H1 (cell line): ENCODE results near the gene UBB. TPM values are rescaled to one million over a fixed set of nuclear protein-coding genes. Genes with fewer than 3 reads are reported as not detected.

ENCODE experiments used
- CBX5 ChIP-seq: fragments of 300-800, 300-1000 bp; sonication (generic); IDR thresholded peaks from 2 replicates; pipeline ENCODE4 v1.7.1; 2016; ENCODE audit warnings: antibody characterized with exemption, low read length, low read depth
- KDM1A ChIP-seq: fragments of 200-600, 300-600 bp; sonication (generic); IDR thresholded peaks from 2 replicates; pipeline ENCODE4 v1.7.1; 2016; ENCODE audit warnings: mild to moderate bottlenecking, low read length, borderline replicate concordance
- RNF2 ChIP-seq: fragments of 200-900, 300-1000 bp; sonication (generic); IDR thresholded peaks from 2 replicates; pipeline ENCODE4 v1.7.1; 2016; ENCODE audit warnings: borderline replicate concordance, low read depth, mild to moderate bottlenecking, antibody characterized with exemption, low read length; ENCODE audit not compliant: poor library complexity, severe bottlenecking; ENCODE audit errors: missing control alignments
- SIRT6 ChIP-seq: IDR thresholded peaks from one replicate; pipeline ENCODE4 v1.7.1; 2012; ENCODE audit warnings: low read length, inconsistent platforms
- polyA plus RNA-seq, 7 experiments: library from polyadenylated mRNA; depleted of rRNA in 3 of 7; stranded (reverse) in 5 of 7; unstranded in 2 of 7; fragments of >200 nt in 5 of 7; fragments of 200-250 nt in 2 of 7; gene quantifications; 1 replicate in 5 of 7; 2 replicates in 1 of 7; 4 replicates in 1 of 7; pipeline versions ENCODE4 v1.2.1 to v1.2.3, GENCODE V29; 2011 to 2013; ENCODE audit warnings: missing spikeins in 2 of 7, mixed read lengths in 2 of 7
- total RNA-seq: library from RNA; stranded (reverse); fragmentation: NEBNext Ultra II Directional; extraction: Animal tissue kit (Norgen Biotek cat#: 25700); gene quantifications from 2 replicates; pipeline ENCODE4 v1.2.1, GENCODE V29; 2021

UBB gene
- total and polyA plus RNA-seq, 2 of the 8 experiments (the other 6 are each of a cell fraction or from before 2014, with no cell fraction given): 1,597 to 1,605 TPM

GRCh38 chr17:16343569-16343968 lies 37.3 kb upstream of the UBB start (continued):
- TF ChIP-seq RNF2: no peak
- no peak for TF ChIP-seq CBX5
- TF ChIP-seq SIRT6: no peak
- TF ChIP-seq KDM1A: no peak
